Endothelial cell of umbilical vein (primary cell): ENCODE measurements around the gene MEI4.

ENCODE experiments used
- EZH2 ChIP-seq: IDR thresholded peaks from 2 replicates; pipeline ENCODE4 v1.6.1; 2012; ENCODE audit warnings: borderline replicate concordance, low read depth, mild to moderate bottlenecking, moderate library complexity, low read length, inconsistent platforms; ENCODE audit not compliant: severe bottlenecking
- TF ChIP-seq, protein P1 (sequence below): IDR thresholded peaks from 2 replicates; pipeline ENCODE4 v1.6.1; 2011; ENCODE audit not compliant: insufficient read depth, insufficient read length
- TF ChIP-seq, protein P2 (sequence below), 2 donors: IDR thresholded peaks; 1 replicate in 1 of 2; 2 replicates in 1 of 2; pipeline ENCODE4 v1.5.1; 2011; ENCODE audit warnings: low read length in 2 of 2, mild to moderate bottlenecking in 2 of 2, moderate library complexity in 2 of 2, control low read depth in 1 of 2, inconsistent platforms in 1 of 2, low read depth in 1 of 2; ENCODE audit not compliant: insufficient read depth in 1 of 2; ENCODE audit errors: extremely low read depth in 1 of 2

DNA sequence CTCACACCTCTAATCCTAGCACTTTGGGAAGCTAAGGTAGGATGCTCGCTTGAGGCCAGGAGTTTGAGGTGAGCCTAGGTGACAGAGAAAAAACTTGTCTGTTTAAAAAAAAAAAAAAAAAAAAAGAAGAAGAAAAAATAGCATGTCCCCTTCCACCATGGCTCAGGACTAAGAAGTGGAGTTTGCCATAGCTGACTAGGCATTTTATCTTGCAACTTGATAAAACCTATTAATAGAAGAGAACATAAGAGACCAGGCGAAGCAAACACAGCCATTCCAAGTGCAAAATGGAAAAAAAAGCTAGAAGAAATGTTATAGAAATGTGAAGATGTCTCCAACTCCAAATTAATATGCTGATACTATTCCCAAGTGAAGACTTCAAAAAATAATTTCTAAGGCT is 277.5 kb downstream of the MEI4 start:
- TF ChIP-seq EZH2: no peak
- TF ChIP-seq, protein P1, sequence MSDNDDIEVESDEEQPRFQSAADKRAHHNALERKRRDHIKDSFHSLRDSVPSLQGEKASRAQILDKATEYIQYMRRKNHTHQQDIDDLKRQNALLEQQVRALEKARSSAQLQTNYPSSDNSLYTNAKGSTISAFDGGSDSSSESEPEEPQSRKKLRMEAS: no peak
- TF ChIP-seq, protein P2, sequence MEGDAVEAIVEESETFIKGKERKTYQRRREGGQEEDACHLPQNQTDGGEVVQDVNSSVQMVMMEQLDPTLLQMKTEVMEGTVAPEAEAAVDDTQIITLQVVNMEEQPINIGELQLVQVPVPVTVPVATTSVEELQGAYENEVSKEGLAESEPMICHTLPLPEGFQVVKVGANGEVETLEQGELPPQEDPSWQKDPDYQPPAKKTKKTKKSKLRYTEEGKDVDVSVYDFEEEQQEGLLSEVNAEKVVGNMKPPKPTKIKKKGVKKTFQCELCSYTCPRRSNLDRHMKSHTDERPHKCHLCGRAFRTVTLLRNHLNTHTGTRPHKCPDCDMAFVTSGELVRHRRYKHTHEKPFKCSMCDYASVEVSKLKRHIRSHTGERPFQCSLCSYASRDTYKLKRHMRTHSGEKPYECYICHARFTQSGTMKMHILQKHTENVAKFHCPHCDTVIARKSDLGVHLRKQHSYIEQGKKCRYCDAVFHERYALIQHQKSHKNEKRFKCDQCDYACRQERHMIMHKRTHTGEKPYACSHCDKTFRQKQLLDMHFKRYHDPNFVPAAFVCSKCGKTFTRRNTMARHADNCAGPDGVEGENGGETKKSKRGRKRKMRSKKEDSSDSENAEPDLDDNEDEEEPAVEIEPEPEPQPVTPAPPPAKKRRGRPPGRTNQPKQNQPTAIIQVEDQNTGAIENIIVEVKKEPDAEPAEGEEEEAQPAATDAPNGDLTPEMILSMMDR (IDR thresholded peaks at IDR 0.05; ENCODE audit: extremely low read depth in 1 of 2, insufficient read depth in 1 of 2, low read depth in 1 of 2, low read length in 2 of 2): no peak
